GM12878 (cell line): ENCODE data around the gene TIGAR. TPM values are rescaled to one million over a fixed set of nuclear protein-coding genes. Genes with fewer than 3 reads are reported as not detected.

Experiments used
- ATF7 ChIP-seq: fragments of 450-650 bp; IDR thresholded peaks from 2 replicates; pipeline ENCODE4 v1.6.1; 2016; ENCODE audit warnings: low read depth, mild to moderate bottlenecking
- BHLHE40 ChIP-seq, 2 experiments: fragments of 450-650 bp in 1 of 2; IDR thresholded peaks; 2 replicates each; pipeline ENCODE4 v1.6.1; 2011 to 2017; ENCODE audit warnings: low read depth in 2 of 2, borderline replicate concordance in 1 of 2, improper control_type of control experiment in 1 of 2, low read length in 1 of 2, mild to moderate bottlenecking in 1 of 2
- BRCA1 ChIP-seq: IDR thresholded peaks from 2 replicates; pipeline ENCODE4 v1.6.1; 2011; ENCODE audit warnings: low read depth, low read length, improper control_type of control experiment
- EED ChIP-seq: sonication (generic); IDR thresholded peaks from 2 replicates; pipeline ENCODE4 v1.6.1; 2016; ENCODE audit warnings: antibody characterized with exemption, low read depth
- HCFC1 ChIP-seq: fragments of 150-350 bp; IDR thresholded peaks from 2 replicates; pipeline ENCODE4 v1.6.1; 2014; ENCODE audit warnings: low read length
- HSF1 ChIP-seq: fragments of 150-350 bp; IDR thresholded peaks from 2 replicates; pipeline ENCODE4 v1.6.1; 2014; ENCODE audit warnings: mild to moderate bottlenecking, low read depth, low read length
- IKZF2 ChIP-seq, 2 experiments: fragments of 450-650 bp; IDR thresholded peaks; 2 replicates each; pipeline ENCODE4 v1.6.1; 2017; ENCODE audit warnings: mild to moderate bottlenecking in 2 of 2, moderate library complexity in 2 of 2
- IRF5 ChIP-seq: fragments of 450-650 bp; IDR thresholded peaks from 2 replicates; pipeline ENCODE4 v1.6.1; 2017; ENCODE audit warnings: borderline replicate concordance
- NFYA ChIP-seq: IDR thresholded peaks from 2 replicates; pipeline ENCODE4 v1.6.1; 2011; ENCODE audit warnings: low read depth, mild to moderate bottlenecking, low read length, improper control_type of control experiment, borderline replicate concordance
- NR2F1 ChIP-seq: fragments of 450-650 bp; conservative IDR thresholded peaks from 2 replicates; pipeline ENCODE4 v1.6.1; 2017; ENCODE audit warnings: mild to moderate bottlenecking
- NRF1 ChIP-seq: conservative IDR thresholded peaks from 2 replicates; pipeline ENCODE4 v1.6.1; 2011; ENCODE audit warnings: mild to moderate bottlenecking, low read depth, low read length, improper control_type of control experiment
- PBX3 ChIP-seq: IDR thresholded peaks from 2 replicates; pipeline ENCODE4 v1.6.1; 2011; ENCODE audit warnings: mild to moderate bottlenecking, low read depth, low read length, moderate library complexity; ENCODE audit not compliant: insufficient replicate concordance
- POU2F2 ChIP-seq: IDR thresholded peaks from 3 replicates; pipeline ENCODE4 v1.6.1; 2011; ENCODE audit warnings: low read depth, mild to moderate bottlenecking, low read length, borderline replicate concordance
- PRDM15 ChIP-seq: fragments of 450-650 bp; formaldehyde crosslinking; IDR thresholded peaks from 2 replicates; pipeline ENCODE4 v1.4.0; 2020; ENCODE audit warnings: mild to moderate bottlenecking, moderate library complexity
- RAD51 ChIP-seq: fragments of 450-650 bp; IDR thresholded peaks from 2 replicates; pipeline ENCODE4 v1.6.1; 2016; ENCODE audit warnings: moderate library complexity, mild to moderate bottlenecking, inconsistent platforms
- SIN3A ChIP-seq: IDR thresholded peaks from 2 replicates; pipeline ENCODE4 v1.6.1; 2012; ENCODE audit warnings: low read depth, low read length, improper control_type of control experiment
- SUZ12 ChIP-seq: fragments of 200-600 bp; sonication (generic); IDR thresholded peaks from one replicate; pipeline ENCODE4 v1.6.1; 2018; ENCODE audit warnings: antibody characterized with exemption, mild to moderate bottlenecking; ENCODE audit not compliant: unreplicated experiment
- YBX1 ChIP-seq: fragments of 450-650 bp; IDR thresholded peaks from 2 replicates; pipeline ENCODE4 v1.6.1; 2016; ENCODE audit warnings: antibody characterized with exemption
- ZNF24 ChIP-seq: fragments of 450-650 bp; IDR thresholded peaks from 2 replicates; pipeline ENCODE4 v1.6.1; 2017; ENCODE audit warnings: antibody characterized with exemption, mild to moderate bottlenecking
- polyA plus RNA-seq, 11 experiments: library from polyadenylated mRNA; depleted of rRNA in 4 of 11; unstranded in 6 of 11; stranded (reverse) in 5 of 11; fragments of >200 nt; fragmentation: Nextera tagmentation in 4 of 11; fragmentation: Illumina TruSeq in 1 of 11; extraction: Ambion mirVana in 4 of 11; extraction: Trizol in 1 of 11; gene quantifications; 1 replicate in 1 of 11; 2 replicates in 10 of 11; pipeline versions ENCODE4 v1.2.1 to v1.2.3, GENCODE V29; 2011 to 2016; ENCODE audit warnings: inconsistent platforms in 2 of 11, missing spikeins in 2 of 11, low read depth in 1 of 11
- total RNA-seq, 4 experiments: library from RNA; depleted of rRNA in 3 of 4; stranded (reverse); fragments of >200 nt in 3 of 4; fragmentation: Illumina TruSeq in 1 of 4; extraction: Trizol in 1 of 4; gene quantifications; 2 replicates each; pipeline versions ENCODE4 v1.2.1 to v1.2.3, GENCODE V29; 2013 to 2021

Gene TIGAR
- total and polyA plus RNA-seq, 10 of the 15 experiments (the other 5 are each of a cell fraction or from before 2014, with no cell fraction given) = 7.6 to 45.7 (median 16.5) TPM

GRCh38 chr12:4276524-4277204 lies 44.3 kb upstream of the TIGAR start (continued):
- TF ChIP-seq IRF5 = no peak
- TF ChIP-seq YBX1 = no peak
- TF ChIP-seq HSF1 = peak; percentile 69; the same call in 1 of the 2 replicates
- peak; percentile 58; the same call in 1 of the 2 replicates for TF ChIP-seq ZNF24
- no peak for TF ChIP-seq SUZ12
- no peak for TF ChIP-seq PBX3
- peak; percentile 90 for TF ChIP-seq ATF7
- no peak for TF ChIP-seq NFYA
- TF ChIP-seq BHLHE40 (IDR thresholded peaks at IDR 0.05; ENCODE audit: borderline replicate concordance in 1 of 2, low read depth in 2 of 2, low read length in 1 of 2) = peak; percentile 25 to 57; a peak in 1 of 4 replicates
- peak; percentile 61 to 71 for TF ChIP-seq IKZF2 (IDR thresholded peaks at IDR 0.05)
- peak; percentile 22; the same call in 1 of the 2 replicates for TF ChIP-seq HCFC1
- peak; percentile 65; the same call in 1 of the 3 replicates for TF ChIP-seq POU2F2
- TF ChIP-seq NRF1 = no peak
- TF ChIP-seq RAD51 = no peak
- no peak for TF ChIP-seq PRDM15 (CRISPR knock-in tag)
- TF ChIP-seq BRCA1 = no peak
- peak; percentile 75 for TF ChIP-seq EED
- TF ChIP-seq NR2F1 = peak; percentile 63; the same call in 1 of the 2 replicates
- no peak for TF ChIP-seq SIN3A
